Fibroblast of the aortic adventitia (primary cell): ENCODE measurements around the gene VAV2. TPM values are rescaled to one million over a fixed set of nuclear protein-coding genes. Genes with fewer than 3 reads are reported as not detected.

Experiments used
- DNase-seq: peaks from one replicate; pipeline ENCODE4 v3.0.0-alpha.2; 2010; ENCODE audit warnings: low read depth
- H3K4me3 ChIP-seq: 2 replicates; pipeline ENCODE4 v1.5.1; 2011; ENCODE audit warnings: low read depth, mild to moderate bottlenecking, control low read depth, low read length, moderate library complexity
- total RNA-seq: library from RNA; depleted of rRNA; stranded (reverse); fragments of >200 nt; gene quantifications from 2 replicates; pipeline ENCODE4 v1.2.3, GENCODE V29; 2012; ENCODE audit warnings: low replicate concordance
- TF ChIP-seq, protein P1 (sequence below): IDR thresholded peaks from 2 replicates; pipeline ENCODE4 v1.5.1; 2011; ENCODE audit warnings: mild to moderate bottlenecking, low read length, control low read depth, inconsistent platforms; ENCODE audit not compliant: insufficient read depth

VAV2 gene
- total RNA-seq, 1 donor: 10.9 TPM

DNA sequence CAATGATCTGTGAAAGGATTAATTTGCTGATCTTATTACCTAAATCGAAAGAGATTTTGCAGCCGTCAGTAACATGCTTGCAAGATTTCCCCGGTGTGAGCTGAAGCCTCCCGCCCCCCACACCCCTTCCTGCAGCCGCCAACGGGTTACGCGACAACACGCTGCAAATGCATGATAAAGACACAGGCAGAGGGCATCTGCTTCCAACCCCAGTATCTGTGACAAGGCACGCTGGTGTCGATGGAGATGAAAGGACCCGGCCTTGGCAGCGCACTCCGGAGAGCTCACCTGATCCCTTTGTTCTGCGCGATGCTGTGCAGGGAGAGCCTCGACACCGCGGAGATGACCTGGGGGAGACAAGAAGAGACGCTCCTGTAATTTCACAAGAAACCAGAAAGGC is 131.0 kb downstream of the VAV2 start:
- TF ChIP-seq, protein P1, sequence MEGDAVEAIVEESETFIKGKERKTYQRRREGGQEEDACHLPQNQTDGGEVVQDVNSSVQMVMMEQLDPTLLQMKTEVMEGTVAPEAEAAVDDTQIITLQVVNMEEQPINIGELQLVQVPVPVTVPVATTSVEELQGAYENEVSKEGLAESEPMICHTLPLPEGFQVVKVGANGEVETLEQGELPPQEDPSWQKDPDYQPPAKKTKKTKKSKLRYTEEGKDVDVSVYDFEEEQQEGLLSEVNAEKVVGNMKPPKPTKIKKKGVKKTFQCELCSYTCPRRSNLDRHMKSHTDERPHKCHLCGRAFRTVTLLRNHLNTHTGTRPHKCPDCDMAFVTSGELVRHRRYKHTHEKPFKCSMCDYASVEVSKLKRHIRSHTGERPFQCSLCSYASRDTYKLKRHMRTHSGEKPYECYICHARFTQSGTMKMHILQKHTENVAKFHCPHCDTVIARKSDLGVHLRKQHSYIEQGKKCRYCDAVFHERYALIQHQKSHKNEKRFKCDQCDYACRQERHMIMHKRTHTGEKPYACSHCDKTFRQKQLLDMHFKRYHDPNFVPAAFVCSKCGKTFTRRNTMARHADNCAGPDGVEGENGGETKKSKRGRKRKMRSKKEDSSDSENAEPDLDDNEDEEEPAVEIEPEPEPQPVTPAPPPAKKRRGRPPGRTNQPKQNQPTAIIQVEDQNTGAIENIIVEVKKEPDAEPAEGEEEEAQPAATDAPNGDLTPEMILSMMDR: no peak
- H3K4me3 ChIP-seq: no peak overlapping the region
- no peak for DNase-seq

DNA sequence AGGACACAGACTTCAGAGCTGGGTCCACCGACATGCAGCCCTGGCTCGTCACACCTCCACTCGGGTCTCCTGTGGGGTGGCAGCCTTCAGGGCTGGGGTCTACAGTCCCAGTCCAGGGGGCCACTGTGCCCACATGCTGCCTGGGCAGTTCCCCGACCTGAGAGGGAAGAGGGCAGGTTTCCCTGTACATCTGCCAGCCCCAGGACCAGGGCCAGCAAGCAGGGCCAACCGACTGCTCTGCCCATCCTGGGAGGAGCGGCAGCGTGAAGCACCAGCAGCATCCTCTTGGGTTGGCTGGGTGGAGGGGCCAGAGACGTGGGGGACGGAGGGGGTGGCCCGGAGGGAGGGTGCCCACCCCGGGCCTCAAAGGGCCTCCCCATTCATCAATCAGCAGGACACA is 133.4 kb downstream of the VAV2 start:
- TF ChIP-seq, protein P1: no peak
- H3K4me3 ChIP-seq: no peak overlapping the region
- no peak for DNase-seq

DNA sequence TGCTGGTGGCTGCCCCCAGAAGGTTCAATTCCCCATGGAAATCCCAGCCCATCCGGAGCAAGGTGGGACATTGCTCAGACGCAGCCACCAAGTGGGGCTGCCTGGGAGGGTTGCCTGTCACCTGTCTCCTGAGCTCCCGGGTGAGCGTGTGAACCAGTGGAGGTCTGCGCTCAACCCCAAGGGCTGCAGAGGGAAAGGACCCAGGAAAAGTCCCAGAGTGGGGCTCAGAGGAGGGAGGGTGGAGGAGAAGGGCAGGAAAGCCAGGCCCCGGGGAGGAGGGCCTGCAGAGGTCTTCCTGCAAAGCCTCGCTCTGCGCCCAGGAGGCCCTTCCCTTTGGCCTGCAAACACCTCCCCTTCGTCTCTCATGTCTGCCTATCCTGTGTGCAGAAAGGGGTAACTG is 134.5 kb downstream of the VAV2 start:
- H3K4me3 ChIP-seq: no peak overlapping the region
- no peak for DNase-seq
- TF ChIP-seq, protein P1: no peak

DNA sequence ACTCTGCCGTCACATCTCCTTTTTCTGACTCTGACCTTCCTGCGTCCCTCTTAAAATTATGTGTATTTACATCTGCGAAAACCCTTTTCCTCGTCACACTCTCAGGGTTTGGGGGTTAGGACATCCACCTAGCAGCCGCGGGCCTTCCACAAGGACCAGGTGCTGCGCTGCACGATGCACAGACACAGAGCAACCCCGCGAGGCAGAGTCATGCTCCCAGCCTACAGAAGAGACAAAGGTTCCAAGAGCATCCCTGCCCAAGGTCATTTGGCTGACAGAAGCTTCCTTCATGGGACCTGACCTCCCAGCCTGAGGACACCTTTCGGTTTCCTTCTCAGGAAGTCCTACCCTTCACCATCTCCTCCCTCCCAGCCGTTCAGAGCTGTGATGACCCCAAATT is 135.3 kb downstream of the VAV2 start:
- TF ChIP-seq, protein P1: no peak
- no peak overlapping the region for H3K4me3 ChIP-seq
- no peak for DNase-seq

DNA sequence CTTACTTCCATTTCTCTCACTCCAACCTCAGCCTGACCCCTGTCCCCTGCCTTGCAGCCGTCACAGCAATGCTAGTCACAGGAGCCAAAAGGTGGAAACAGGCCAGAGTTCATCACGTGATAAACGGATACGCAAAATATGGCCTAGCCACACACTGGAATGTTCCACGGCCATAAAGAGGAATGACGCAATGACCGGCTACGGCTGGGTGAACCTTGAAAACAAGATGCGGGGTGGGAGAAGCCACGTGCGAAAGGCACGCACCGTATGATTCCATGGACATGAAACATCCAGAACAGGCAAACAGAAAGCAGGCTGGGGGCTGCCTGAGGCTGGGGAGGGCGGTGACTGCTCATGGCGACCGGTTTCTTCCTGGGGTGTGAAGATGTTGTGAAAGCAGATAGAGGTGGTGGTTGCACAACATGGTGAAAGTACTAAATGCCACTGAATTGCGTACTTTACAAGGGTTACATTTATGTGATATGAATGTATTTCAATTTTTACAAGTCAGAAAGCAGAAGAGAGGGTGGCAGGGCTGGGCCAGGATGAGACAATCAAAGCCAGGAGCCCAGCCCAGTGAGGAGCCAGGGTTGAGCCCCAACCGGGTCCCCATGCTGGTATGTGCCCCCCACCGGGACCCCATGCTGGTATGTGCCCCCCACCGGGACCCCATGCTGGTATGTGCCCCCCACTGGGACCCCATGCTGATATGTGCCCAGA is 136.2 kb downstream of the VAV2 start:
- DNase-seq: peak; percentile 14
- no peak overlapping the region for H3K4me3 ChIP-seq
- TF ChIP-seq, protein P1: no peak

DNA sequence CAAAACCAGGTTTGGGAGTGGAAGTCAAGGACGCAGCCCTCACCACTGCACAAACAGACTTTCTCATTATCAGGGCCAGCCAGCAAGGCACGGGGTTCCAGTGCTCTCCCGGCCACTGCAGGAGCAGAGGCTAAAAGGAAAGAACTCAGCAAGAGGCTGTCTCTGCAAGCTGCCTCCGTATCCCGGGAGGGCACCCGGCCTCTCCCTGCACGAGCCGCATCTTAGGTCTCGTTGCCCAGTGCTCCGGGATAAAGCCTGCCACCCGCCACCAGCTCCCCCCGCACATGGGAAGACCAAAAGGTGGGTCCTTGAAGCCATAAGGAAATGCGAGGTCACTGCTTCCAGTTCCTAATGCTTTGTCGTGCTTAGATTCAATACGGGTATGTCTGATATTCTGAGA is 136.8 kb downstream of the VAV2 start:
- no peak for DNase-seq
- TF ChIP-seq, protein P1: no peak
- H3K4me3 ChIP-seq: no peak overlapping the region

DNA sequence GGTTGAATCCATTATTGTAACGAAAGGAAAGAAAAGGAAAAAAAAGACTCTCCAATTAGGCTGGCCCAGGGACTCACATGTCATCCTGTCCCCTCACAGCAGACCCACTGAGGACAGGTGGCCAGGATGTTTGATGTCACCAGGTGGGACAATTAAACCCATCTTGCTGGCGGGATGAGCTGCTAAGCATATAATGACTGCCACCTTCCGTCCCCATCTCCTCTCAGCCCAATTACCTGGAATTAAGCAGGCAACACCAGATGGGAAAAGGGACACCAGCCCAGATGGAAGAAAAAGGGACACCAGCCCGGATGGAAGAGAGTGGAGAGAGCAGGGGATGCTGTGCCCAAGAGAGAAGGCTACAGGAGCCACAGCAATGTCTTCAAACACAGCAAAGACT is 137.4 kb downstream of the VAV2 start:
- no peak overlapping the region for H3K4me3 ChIP-seq
- DNase-seq: no peak
- TF ChIP-seq, protein P1: no peak
